ENCODE measurements around the gene ACTN1.

DNA sequence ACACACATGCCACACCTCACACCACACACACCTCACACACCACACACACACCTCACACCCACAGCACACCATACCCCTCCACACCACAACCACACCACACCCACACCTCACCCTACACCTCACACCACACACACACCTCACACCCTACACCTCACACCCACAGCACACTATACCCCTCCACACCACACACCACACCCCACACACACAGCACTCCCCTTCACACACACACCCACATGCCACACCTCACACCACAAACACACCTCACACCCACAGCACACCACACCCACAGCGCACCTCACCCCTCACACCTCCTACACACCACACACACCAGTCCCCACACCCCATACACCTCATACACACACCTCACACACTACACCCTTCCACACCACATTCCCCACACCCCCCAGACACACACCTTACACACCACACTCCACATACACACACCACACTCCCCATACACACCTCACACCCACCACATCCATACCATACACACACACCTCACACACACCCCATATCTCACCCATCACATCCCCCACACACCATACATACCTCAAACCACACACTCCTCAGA lies 80.0 kb downstream of the ACTN1 start:
- TF ChIP-seq SUZ12 (IDR thresholded peaks at IDR 0.05) (no peak), FOXA1 (IDR thresholded peaks at IDR 0.05) (no peak), SP1 (IDR thresholded peaks at IDR 0.05) (no peak), ARNT (IDR thresholded peaks at IDR 0.05) (no peak), ZNF384 (IDR thresholded peaks at IDR 0.05) (no peak), HDGF (IDR thresholded peaks at IDR 0.05; ENCODE audit: borderline replicate concordance) (no peak), FOXM1 (IDR thresholded peaks at IDR 0.05; ENCODE audit: borderline replicate concordance) (no peak), CTBP1 (IDR thresholded peaks at IDR 0.05; ENCODE audit: borderline replicate concordance) (no peak), BHLHE40 (IDR thresholded peaks at IDR 0.05; ENCODE audit: borderline replicate concordance) (no peak), ELF4 (IDR thresholded peaks at IDR 0.05) (no peak), TARDBP (IDR thresholded peaks at IDR 0.05) (peak; percentile 2; the same call in 1 of the 2 replicates), NFRKB (IDR thresholded peaks at IDR 0.05) (no peak), FOXK2 (IDR thresholded peaks at IDR 0.05) (no peak)
- TF ChIP-seq, protein P1, sequence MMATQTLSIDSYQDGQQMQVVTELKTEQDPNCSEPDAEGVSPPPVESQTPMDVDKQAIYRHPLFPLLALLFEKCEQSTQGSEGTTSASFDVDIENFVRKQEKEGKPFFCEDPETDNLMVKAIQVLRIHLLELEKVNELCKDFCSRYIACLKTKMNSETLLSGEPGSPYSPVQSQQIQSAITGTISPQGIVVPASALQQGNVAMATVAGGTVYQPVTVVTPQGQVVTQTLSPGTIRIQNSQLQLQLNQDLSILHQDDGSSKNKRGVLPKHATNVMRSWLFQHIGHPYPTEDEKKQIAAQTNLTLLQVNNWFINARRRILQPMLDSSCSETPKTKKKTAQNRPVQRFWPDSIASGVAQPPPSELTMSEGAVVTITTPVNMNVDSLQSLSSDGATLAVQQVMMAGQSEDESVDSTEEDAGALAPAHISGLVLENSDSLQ (IDR thresholded peaks at IDR 0.05): no peak
